ENCODE data around the gene RAB3D.

Gene RAB3D

GRCh38 chr19:11378319-11379189 is 39.1 kb upstream of the RAB3D start:
- TF ChIP-seq POLR2A (IDR thresholded peaks at IDR 0.05; ENCODE audit: low read depth, low read length) = no peak
- TF ChIP-seq PAX5 (IDR thresholded peaks at IDR 0.05; ENCODE audit: insufficient read depth, low read length, severe bottlenecking) = no peak
- no peak for TF ChIP-seq SPI1 (IDR thresholded peaks at IDR 0.05; ENCODE audit: low read depth, low read length)
- no peak for TF ChIP-seq TAF1 (IDR thresholded peaks at IDR 0.05; ENCODE audit: low read depth, low read length)
- TF ChIP-seq POU2F2 (IDR thresholded peaks at IDR 0.05; ENCODE audit: low read depth, low read length) = no peak
- TF ChIP-seq POLR2AphosphoS5 (IDR thresholded peaks at IDR 0.05; ENCODE audit: low read depth, low read length) = no peak
- DNase-seq (ENCODE audit: insufficient read length, low spot score) = no peak
- no peak for FAIRE-seq

GRCh38 chr19:11377756-11378155 is 38.3 kb upstream of the RAB3D start:
- TF ChIP-seq POU2F2 (IDR thresholded peaks at IDR 0.05; ENCODE audit: low read depth, low read length) (no peak), PAX5 (IDR thresholded peaks at IDR 0.05; ENCODE audit: insufficient read depth, low read length, severe bottlenecking) (no peak), SPI1 (IDR thresholded peaks at IDR 0.05; ENCODE audit: low read depth, low read length) (no peak), POLR2A (IDR thresholded peaks at IDR 0.05; ENCODE audit: low read depth, low read length) (no peak), TAF1 (IDR thresholded peaks at IDR 0.05; ENCODE audit: low read depth, low read length) (no peak), POLR2AphosphoS5 (IDR thresholded peaks at IDR 0.05; ENCODE audit: low read depth, low read length) (no peak)
- no peak for DNase-seq (ENCODE audit: insufficient read length, low spot score)
- no peak for FAIRE-seq

- FAIRE-seq = no peak
- TF ChIP-seq POLR2A (IDR thresholded peaks at IDR 0.05; ENCODE audit: low read depth, low read length) (0 out of 2 replicates have a peak, but pooled peaks have one; percentile 40), PAX5 (IDR thresholded peaks at IDR 0.05; ENCODE audit: insufficient read depth, low read length, severe bottlenecking) (no peak), POLR2AphosphoS5 (IDR thresholded peaks at IDR 0.05; ENCODE audit: low read depth, low read length) (no peak), SPI1 (IDR thresholded peaks at IDR 0.05; ENCODE audit: low read depth, low read length) (peak; percentile 69)
- DNase-seq (ENCODE audit: insufficient read length, low spot score) = no peak
Observed at GRCh38 chr19:11377237-11377636, 37.8 kb upstream of the RAB3D start.

- DNase-seq (ENCODE audit: insufficient read length, low spot score) (no peak), FAIRE-seq (no peak)
- TF ChIP-seq POU2F2 (IDR thresholded peaks at IDR 0.05; ENCODE audit: low read depth, low read length) = no peak
- TF ChIP-seq POLR2AphosphoS5 (IDR thresholded peaks at IDR 0.05; ENCODE audit: low read depth, low read length) = peak; percentile 52; the same call in 1 of the 2 replicates
- 0 out of 2 replicates have a peak, but pooled peaks have one; percentile 6 for TF ChIP-seq TAF1 (IDR thresholded peaks at IDR 0.05; ENCODE audit: low read depth, low read length)
- no peak for TF ChIP-seq PAX5 (IDR thresholded peaks at IDR 0.05; ENCODE audit: insufficient read depth, low read length, severe bottlenecking)
- peak; percentile 5; the same call in 1 of the 2 replicates for TF ChIP-seq POLR2A (IDR thresholded peaks at IDR 0.05; ENCODE audit: low read depth, low read length)
Observed at GRCh38 chr19:11375143-11375948, 35.9 kb upstream of the RAB3D start.

- peak; percentile 94 for DNase-seq (ENCODE audit: insufficient read length, low spot score)
- TF ChIP-seq POU2F2 (IDR thresholded peaks at IDR 0.05; ENCODE audit: low read depth, low read length) = no peak; the same call in 1 of the 2 replicates
- no peak for TF ChIP-seq SPI1 (IDR thresholded peaks at IDR 0.05; ENCODE audit: low read depth, low read length)
- peak; percentile 82 for TF ChIP-seq POLR2AphosphoS5 (IDR thresholded peaks at IDR 0.05; ENCODE audit: low read depth, low read length)
- TF ChIP-seq PAX5 (IDR thresholded peaks at IDR 0.05; ENCODE audit: insufficient read depth, low read length, severe bottlenecking) = no peak
- TF ChIP-seq TAF1 (IDR thresholded peaks at IDR 0.05; ENCODE audit: low read depth, low read length) = no peak
- TF ChIP-seq POLR2A (IDR thresholded peaks at IDR 0.05; ENCODE audit: low read depth, low read length) = peak; percentile 44; the same call in 1 of the 2 replicates
- peak; percentile 98 for FAIRE-seq
Observed at GRCh38 chr19:11374433-11375142, 35.1 kb upstream of the RAB3D start, which contains the start of gene SWSAP1. Gene SWSAP1 (plus strand): TSS chr19:11374666. CDS start chr19:11374681, 15 bp downstream.

DNA sequence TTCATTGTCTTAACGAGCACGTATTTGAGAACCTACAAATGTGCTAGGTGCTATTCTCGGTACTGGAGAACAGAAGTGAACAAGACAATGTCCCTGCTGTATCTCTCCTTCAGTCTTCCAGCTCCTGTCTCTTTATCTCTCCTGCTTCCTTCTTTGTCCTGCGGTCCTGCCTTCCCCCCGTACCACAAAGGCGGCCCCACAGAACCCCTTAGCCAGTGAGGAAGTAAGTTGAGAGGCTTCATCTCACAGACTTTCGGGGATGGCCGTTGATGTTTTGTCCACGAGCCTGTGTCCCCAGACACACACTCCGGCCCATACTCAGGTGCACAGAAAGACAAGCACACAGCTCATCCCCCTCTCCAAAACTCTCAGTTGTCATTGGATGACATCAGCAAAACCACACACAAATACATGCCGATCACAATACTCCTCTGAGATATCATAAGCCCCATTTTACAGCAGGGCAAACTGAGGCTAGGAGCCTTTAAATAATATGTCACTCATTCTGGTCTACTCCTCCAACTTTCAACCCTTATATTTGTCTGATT is 34.5 kb upstream of the RAB3D start:
- DNase-seq (ENCODE audit: insufficient read length, low spot score) (no peak), FAIRE-seq (no peak)
- TF ChIP-seq SPI1 (IDR thresholded peaks at IDR 0.05; ENCODE audit: low read depth, low read length) (0 out of 2 replicates have a peak, but pooled peaks have one; percentile 10), POLR2AphosphoS5 (IDR thresholded peaks at IDR 0.05; ENCODE audit: low read depth, low read length) (no peak), POLR2A (IDR thresholded peaks at IDR 0.05; ENCODE audit: low read depth, low read length) (no peak), TAF1 (IDR thresholded peaks at IDR 0.05; ENCODE audit: low read depth, low read length) (no peak), PAX5 (IDR thresholded peaks at IDR 0.05; ENCODE audit: insufficient read depth, low read length, severe bottlenecking) (no peak), POU2F2 (IDR thresholded peaks at IDR 0.05; ENCODE audit: low read depth, low read length) (no peak)

DNA sequence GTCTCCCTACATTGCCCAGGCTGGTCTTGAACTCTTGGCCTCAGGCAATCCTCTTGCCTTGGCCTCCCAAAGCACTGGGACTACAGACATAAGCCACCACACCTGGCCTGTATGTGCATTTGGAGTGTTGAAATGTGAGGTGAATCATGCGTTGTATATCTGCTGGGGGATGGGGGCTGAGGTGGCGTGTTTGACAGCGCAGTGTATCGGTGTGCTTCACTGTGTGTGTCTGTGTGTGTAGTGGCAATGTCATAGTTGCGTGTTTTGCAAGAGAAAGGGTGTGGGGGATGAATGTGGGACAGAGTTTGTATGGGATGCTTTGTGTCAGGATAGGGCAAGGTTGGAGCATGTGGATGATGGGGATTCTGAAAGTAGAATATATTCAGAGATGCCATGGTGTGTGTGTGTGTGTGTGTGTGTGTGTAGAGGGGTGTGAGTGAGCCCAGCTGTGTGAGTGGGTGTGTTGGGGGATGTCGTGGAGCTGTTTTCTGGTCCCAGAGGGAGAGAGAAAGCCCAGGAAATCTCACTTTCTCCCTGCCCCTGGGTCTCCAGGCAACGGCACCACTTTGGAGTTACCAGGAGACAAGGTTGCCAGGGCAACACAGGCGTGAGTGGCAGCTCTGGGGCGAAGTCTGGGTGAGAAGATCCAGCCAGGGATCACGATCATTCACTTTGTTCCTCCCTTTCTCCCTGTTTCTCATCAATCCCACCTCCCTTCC is 33.9 kb upstream of the RAB3D start:
- no peak for FAIRE-seq
- DNase-seq (ENCODE audit: insufficient read length, low spot score) = no peak
- no peak for TF ChIP-seq TAF1 (IDR thresholded peaks at IDR 0.05; ENCODE audit: low read depth, low read length)
- TF ChIP-seq POLR2A (IDR thresholded peaks at IDR 0.05; ENCODE audit: low read depth, low read length) = no peak
- TF ChIP-seq POU2F2 (IDR thresholded peaks at IDR 0.05; ENCODE audit: low read depth, low read length) = no peak
- TF ChIP-seq SPI1 (IDR thresholded peaks at IDR 0.05; ENCODE audit: low read depth, low read length) = no peak
- no peak for TF ChIP-seq POLR2AphosphoS5 (IDR thresholded peaks at IDR 0.05; ENCODE audit: low read depth, low read length)
- no peak for TF ChIP-seq PAX5 (IDR thresholded peaks at IDR 0.05; ENCODE audit: insufficient read depth, low read length, severe bottlenecking)

DNA sequence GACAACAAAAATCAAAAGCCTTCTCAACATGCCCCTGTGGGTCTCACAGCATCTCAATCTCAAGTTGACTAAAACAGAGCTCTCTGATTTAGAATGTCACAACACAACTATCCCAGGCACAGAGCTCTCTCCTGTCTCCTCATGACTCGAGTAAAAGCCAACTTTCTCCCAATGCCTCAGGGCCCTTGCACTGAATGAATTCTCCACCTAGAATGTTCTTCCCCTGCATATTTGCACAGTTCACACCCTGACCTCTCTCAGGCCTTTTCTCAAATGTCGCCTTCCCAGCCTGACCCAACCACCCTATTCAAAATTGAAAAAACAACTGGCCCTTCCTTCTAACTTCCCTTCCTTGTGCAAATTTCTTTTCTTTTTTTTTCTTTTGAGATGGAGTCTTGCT is 31.3 kb upstream of the RAB3D start:
- TF ChIP-seq SPI1 (IDR thresholded peaks at IDR 0.05; ENCODE audit: low read depth, low read length) (no peak), POLR2AphosphoS5 (IDR thresholded peaks at IDR 0.05; ENCODE audit: low read depth, low read length) (no peak), POLR2A (IDR thresholded peaks at IDR 0.05; ENCODE audit: low read depth, low read length) (no peak), PAX5 (IDR thresholded peaks at IDR 0.05; ENCODE audit: insufficient read depth, low read length, severe bottlenecking) (no peak), POU2F2 (IDR thresholded peaks at IDR 0.05; ENCODE audit: low read depth, low read length) (no peak), TAF1 (IDR thresholded peaks at IDR 0.05; ENCODE audit: low read depth, low read length) (no peak)
- DNase-seq (ENCODE audit: insufficient read length, low spot score) = no peak
- no peak for FAIRE-seq
